SK-N-SH treated with all-trans-retinoic acid at 6 μM for 48 hours (cell line): ENCODE measurements around the gene TCERG1L.

Experiments used
- ATAC-seq: fragments of 200-7000 bp; cut with Tn5 transposase; 3 replicates; pipeline ENCODE4 v1.9.1; 2020; ENCODE audit warnings: mild to moderate bottlenecking, moderate library complexity
- ARNTL ChIP-seq: fragments of 450-650 bp; formaldehyde crosslinking; IDR thresholded peaks from 2 replicates; pipeline ENCODE4 v1.5.0; 2020; ENCODE audit warnings: low read depth, mild to moderate bottlenecking, moderate library complexity, borderline replicate concordance
- BACH2 ChIP-seq: fragments of 250-450 bp; sonication (Bioruptor Pico); IDR thresholded peaks from 2 replicates; pipeline ENCODE4 v1.9.0; 2021; ENCODE audit warnings: mild to moderate bottlenecking, borderline replicate concordance
- CSDC2 ChIP-seq: fragments of 250-450 bp; sonication (Bioruptor Pico); IDR thresholded peaks from 2 replicates; pipeline ENCODE4 v1.5.0; 2020; ENCODE audit warnings: mild to moderate bottlenecking, moderate library complexity
- ESRRG ChIP-seq: fragments of 250-450 bp; sonication (Bioruptor Pico); IDR thresholded peaks from 2 replicates; pipeline ENCODE4 v1.6.1; 2021; ENCODE audit warnings: mild to moderate bottlenecking
- GLIS3 ChIP-seq: fragments of 250-450 bp; sonication (Bioruptor Pico); IDR thresholded peaks from 2 replicates; pipeline ENCODE4 v1.5.0; 2020; ENCODE audit warnings: mild to moderate bottlenecking, moderate library complexity
- ISL1 ChIP-seq: fragments of 250-450 bp; sonication (Bioruptor Pico); IDR thresholded peaks from 2 replicates; pipeline ENCODE4 v2.1.2; 2022; ENCODE audit warnings: mild to moderate bottlenecking, moderate library complexity
- OSR1 ChIP-seq: fragments of 250-450 bp; sonication (Bioruptor Pico); IDR thresholded peaks from 2 replicates; pipeline ENCODE4 v1.8.0; 2022; ENCODE audit warnings: moderate library complexity, mild to moderate bottlenecking, inconsistent platforms
- PPARA ChIP-seq: fragments of 250-450 bp; sonication (Bioruptor Pico); IDR thresholded peaks from 2 replicates; pipeline ENCODE4 v1.5.0; 2020; ENCODE audit warnings: mild to moderate bottlenecking, borderline replicate concordance
- RARB ChIP-seq: fragments of 250-450 bp; sonication (Bioruptor Pico); IDR thresholded peaks from 2 replicates; pipeline ENCODE4 v1.8.0; 2021; ENCODE audit warnings: mild to moderate bottlenecking, moderate library complexity
- SNAI2 ChIP-seq: fragments of 250-450 bp; sonication (Bioruptor Pico); IDR thresholded peaks from 2 replicates; pipeline ENCODE4 v1.5.0; 2020; ENCODE audit warnings: mild to moderate bottlenecking, moderate library complexity
- TCF4 ChIP-seq: fragments of 250-450 bp; sonication (Bioruptor Pico); IDR thresholded peaks from 2 replicates; pipeline ENCODE4 v1.8.0; 2021; ENCODE audit warnings: mild to moderate bottlenecking, moderate library complexity, borderline replicate concordance
- TOX ChIP-seq: fragments of 250-450 bp; sonication (Bioruptor Pico); IDR thresholded peaks from 2 replicates; pipeline ENCODE4 v1.8.0; 2021; ENCODE audit warnings: mild to moderate bottlenecking, moderate library complexity, borderline replicate concordance
- ZC3H10 ChIP-seq: fragments of 250-450 bp; sonication (Bioruptor Pico); IDR thresholded peaks from 2 replicates; pipeline ENCODE4 v1.5.1; 2021; ENCODE audit warnings: mild to moderate bottlenecking, moderate library complexity
- ZFP3 ChIP-seq: fragments of 250-450 bp; sonication (Bioruptor Pico); IDR thresholded peaks from 2 replicates; pipeline ENCODE4 v1.5.0; 2020; ENCODE audit warnings: mild to moderate bottlenecking, moderate library complexity
- ZFP30 ChIP-seq: fragments of 450-650 bp; formaldehyde crosslinking; IDR thresholded peaks from 2 replicates; pipeline ENCODE4 v1.5.0; 2022; ENCODE audit warnings: mild to moderate bottlenecking, moderate library complexity
- ZNF565 ChIP-seq: fragments of 450-650 bp; formaldehyde crosslinking; conservative IDR thresholded peaks from 2 replicates; pipeline ENCODE4 v1.5.0; 2020; ENCODE audit warnings: low read depth, mild to moderate bottlenecking, moderate library complexity
- ZNF70 ChIP-seq: fragments of 450-650 bp; formaldehyde crosslinking; IDR thresholded peaks from 2 replicates; pipeline ENCODE4 v1.5.0; 2020; ENCODE audit warnings: mild to moderate bottlenecking, moderate library complexity
- ZNF8 ChIP-seq: fragments of 450-650 bp; formaldehyde crosslinking; IDR thresholded peaks from 2 replicates; pipeline ENCODE4 v1.5.0; 2020; ENCODE audit warnings: mild to moderate bottlenecking, moderate library complexity
- TF ChIP-seq, protein P1 (sequence below): fragments of 250-450 bp; sonication (Bioruptor Pico); IDR thresholded peaks from 2 replicates; pipeline ENCODE4 v1.8.0; 2021; ENCODE audit warnings: low read depth, mild to moderate bottlenecking, moderate library complexity, borderline replicate concordance
- TF ChIP-seq, protein P2 (sequence below): fragments of 250-450 bp; sonication (Bioruptor Pico); IDR thresholded peaks from 2 replicates; pipeline ENCODE4 v1.5.1; 2021; ENCODE audit warnings: mild to moderate bottlenecking, moderate library complexity
- TF ChIP-seq, protein P3 (sequence below): fragments of 250-450 bp; sonication (Bioruptor Pico); IDR thresholded peaks from 2 replicates; pipeline ENCODE4 v1.5.1; 2020; ENCODE audit warnings: low read depth, mild to moderate bottlenecking, moderate library complexity
- TF ChIP-seq, protein P4 (sequence below): fragments of 250-450 bp; sonication (Bioruptor Pico); IDR thresholded peaks from 2 replicates; pipeline ENCODE4 v1.5.0; 2020; ENCODE audit warnings: mild to moderate bottlenecking, moderate library complexity

Gene TCERG1L

DNA sequence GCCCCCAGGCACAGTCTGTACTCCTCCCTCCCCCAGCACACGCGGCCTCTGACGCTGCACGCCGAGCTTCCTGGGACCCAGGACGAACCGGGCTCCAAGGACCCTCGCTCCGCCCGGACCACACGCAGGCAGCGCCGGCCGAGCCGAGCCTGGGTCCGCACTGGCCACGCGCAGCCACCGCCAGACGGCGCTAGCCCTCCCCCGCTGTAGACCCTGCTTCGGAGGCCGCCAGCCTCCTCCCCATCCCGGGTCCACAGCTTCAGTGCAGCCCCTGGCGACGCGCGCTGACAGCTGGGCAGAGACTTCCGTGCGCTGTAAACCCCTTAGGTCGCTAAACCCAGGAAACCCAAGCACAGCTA is 936 bp upstream of the TCERG1L start:
- no peak for TF ChIP-seq RARB
- ATAC-seq: peak; percentile 61; the same call in 2 of the 3 replicates

DNA sequence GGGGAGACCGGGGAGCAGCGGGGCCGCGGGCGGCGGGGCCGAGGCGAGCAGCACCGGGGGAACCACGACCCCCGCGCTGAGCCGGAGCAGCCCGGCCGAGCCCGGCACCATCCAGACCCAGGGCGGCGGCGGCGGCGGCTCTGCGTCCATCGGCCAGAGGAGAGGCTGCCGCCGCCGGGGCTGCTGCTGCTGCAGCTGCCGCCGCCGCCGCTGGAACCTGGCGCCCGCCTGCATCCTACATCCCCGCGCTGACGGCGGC is 190 bp downstream of the TCERG1L start:
- no peak for ATAC-seq
- TF ChIP-seq, protein P1, sequence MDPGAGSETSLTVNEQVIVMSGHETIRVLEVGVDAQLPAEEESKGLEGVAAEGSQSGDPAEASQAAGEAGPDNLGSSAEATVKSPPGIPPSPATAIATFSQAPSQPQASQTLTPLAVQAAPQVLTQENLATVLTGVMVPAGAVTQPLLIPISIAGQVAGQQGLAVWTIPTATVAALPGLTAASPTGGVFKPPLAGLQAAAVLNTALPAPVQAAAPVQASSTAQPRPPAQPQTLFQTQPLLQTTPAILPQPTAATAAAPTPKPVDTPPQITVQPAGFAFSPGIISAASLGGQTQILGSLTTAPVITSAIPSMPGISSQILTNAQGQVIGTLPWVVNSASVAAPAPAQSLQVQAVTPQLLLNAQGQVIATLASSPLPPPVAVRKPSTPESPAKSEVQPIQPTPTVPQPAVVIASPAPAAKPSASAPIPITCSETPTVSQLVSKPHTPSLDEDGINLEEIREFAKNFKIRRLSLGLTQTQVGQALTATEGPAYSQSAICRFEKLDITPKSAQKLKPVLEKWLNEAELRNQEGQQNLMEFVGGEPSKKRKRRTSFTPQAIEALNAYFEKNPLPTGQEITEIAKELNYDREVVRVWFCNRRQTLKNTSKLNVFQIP (CRISPR knock-in tag): no peak
- TF ChIP-seq ZNF565 (CRISPR knock-in tag) (no peak), BACH2 (CRISPR knock-in tag) (no peak), SNAI2 (CRISPR knock-in tag) (no peak), ZC3H10 (CRISPR knock-in tag) (no peak), TCF4 (CRISPR knock-in tag) (no peak), ARNTL (CRISPR knock-in tag) (no peak), ESRRG (CRISPR knock-in tag) (no peak), OSR1 (CRISPR knock-in tag) (no peak), GLIS3 (CRISPR knock-in tag) (no peak), ZNF70 (no peak), ISL1 (CRISPR knock-in tag) (no peak), PPARA (CRISPR knock-in tag) (no peak), ZNF8 (no peak), CSDC2 (CRISPR knock-in tag) (no peak), TOX (CRISPR knock-in tag) (no peak), ZFP30 (CRISPR knock-in tag) (no peak)
- TF ChIP-seq, protein P2, sequence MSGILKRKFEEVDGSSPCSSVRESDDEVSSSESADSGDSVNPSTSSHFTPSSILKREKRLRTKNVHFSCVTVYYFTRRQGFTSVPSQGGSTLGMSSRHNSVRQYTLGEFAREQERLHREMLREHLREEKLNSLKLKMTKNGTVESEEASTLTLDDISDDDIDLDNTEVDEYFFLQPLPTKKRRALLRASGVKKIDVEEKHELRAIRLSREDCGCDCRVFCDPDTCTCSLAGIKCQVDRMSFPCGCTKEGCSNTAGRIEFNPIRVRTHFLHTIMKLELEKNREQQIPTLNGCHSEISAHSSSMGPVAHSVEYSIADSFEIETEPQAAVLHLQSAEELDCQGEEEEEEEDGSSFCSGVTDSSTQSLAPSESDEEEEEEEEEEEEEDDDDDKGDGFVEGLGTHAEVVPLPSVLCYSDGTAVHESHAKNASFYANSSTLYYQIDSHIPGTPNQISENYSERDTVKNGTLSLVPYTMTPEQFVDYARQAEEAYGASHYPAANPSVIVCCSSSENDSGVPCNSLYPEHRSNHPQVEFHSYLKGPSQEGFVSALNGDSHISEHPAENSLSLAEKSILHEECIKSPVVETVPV (CRISPR knock-in tag): no peak
- TF ChIP-seq, all 23 proteins: peak for 0

DNA sequence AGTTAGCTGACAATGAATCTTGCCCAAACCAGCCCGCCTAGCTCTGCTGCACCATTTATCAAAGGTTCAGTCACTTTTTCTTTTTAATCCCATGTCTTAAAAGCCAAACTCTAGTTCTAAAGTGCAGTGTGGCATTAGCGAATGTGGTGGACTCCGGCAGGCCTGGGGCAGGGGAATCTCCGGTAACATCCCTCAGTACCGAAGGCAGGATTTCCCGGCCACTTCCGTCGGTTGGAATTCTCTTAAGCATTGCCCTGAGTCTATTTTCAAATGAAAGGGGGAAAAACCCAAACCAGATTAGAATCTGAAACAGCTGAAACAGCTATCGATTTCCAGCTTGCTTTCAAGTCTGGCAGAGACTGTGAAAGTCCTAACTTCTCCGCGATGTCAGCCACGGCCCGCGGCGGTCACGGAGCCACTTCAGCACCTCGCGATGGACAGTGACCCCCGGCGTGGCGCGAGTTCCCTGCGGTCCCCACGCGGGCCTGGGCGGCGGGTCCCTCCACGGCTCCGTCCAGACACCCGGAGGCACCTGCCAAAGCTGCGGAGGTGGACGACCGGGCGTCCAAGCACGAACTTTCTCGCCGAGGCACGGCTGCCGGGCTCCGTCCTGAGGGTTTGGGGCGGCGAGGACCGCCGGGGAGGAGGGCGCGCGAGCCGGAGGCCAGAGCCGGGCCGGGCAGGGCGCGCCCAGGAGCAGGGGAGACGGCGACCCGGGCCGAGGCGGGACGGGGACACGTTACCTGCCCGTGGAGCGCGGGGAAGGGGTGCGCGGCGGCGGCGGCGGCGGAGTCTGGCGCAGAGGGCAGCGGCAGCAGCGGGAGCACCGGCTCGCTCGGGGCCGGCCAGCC is 745 bp downstream of the TCERG1L start:
- ATAC-seq: no peak
- TF ChIP-seq, protein P1 (CRISPR knock-in tag): no peak
- TF ChIP-seq TOX (CRISPR knock-in tag) (no peak), ZC3H10 (CRISPR knock-in tag) (no peak), PPARA (CRISPR knock-in tag) (no peak), ZFP3 (CRISPR knock-in tag) (no peak), RARB (no peak), GLIS3 (CRISPR knock-in tag) (no peak), ZNF565 (CRISPR knock-in tag) (no peak), ISL1 (CRISPR knock-in tag) (no peak), ESRRG (CRISPR knock-in tag) (no peak), ZNF8 (no peak)
- TF ChIP-seq, protein P3, sequence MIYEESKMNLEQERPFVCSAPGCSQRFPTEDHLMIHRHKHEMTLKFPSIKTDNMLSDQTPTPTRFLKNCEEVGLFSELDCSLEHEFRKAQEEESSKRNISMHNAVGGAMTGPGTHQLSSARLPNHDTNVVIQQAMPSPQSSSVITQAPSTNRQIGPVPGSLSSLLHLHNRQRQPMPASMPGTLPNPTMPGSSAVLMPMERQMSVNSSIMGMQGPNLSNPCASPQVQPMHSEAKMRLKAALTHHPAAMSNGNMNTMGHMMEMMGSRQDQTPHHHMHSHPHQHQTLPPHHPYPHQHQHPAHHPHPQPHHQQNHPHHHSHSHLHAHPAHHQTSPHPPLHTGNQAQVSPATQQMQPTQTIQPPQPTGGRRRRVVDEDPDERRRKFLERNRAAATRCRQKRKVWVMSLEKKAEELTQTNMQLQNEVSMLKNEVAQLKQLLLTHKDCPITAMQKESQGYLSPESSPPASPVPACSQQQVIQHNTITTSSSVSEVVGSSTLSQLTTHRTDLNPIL: no peak
- TF ChIP-seq, protein P4, sequence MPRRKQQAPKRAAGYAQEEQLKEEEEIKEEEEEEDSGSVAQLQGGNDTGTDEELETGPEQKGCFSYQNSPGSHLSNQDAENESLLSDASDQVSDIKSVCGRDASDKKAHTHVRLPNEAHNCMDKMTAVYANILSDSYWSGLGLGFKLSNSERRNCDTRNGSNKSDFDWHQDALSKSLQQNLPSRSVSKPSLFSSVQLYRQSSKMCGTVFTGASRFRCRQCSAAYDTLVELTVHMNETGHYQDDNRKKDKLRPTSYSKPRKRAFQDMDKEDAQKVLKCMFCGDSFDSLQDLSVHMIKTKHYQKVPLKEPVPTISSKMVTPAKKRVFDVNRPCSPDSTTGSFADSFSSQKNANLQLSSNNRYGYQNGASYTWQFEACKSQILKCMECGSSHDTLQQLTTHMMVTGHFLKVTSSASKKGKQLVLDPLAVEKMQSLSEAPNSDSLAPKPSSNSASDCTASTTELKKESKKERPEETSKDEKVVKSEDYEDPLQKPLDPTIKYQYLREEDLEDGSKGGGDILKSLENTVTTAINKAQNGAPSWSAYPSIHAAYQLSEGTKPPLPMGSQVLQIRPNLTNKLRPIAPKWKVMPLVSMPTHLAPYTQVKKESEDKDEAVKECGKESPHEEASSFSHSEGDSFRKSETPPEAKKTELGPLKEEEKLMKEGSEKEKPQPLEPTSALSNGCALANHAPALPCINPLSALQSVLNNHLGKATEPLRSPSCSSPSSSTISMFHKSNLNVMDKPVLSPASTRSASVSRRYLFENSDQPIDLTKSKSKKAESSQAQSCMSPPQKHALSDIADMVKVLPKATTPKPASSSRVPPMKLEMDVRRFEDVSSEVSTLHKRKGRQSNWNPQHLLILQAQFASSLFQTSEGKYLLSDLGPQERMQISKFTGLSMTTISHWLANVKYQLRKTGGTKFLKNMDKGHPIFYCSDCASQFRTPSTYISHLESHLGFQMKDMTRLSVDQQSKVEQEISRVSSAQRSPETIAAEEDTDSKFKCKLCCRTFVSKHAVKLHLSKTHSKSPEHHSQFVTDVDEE (CRISPR knock-in tag): no peak
- TF ChIP-seq, all 23 proteins: peak for 0
